GM12872 (cell line): Measurements from ENCODE around the gene ANXA2.

Source experiments
- CTCF ChIP-seq: IDR thresholded peaks from 3 replicates; pipeline ENCODE4 v1.5.1; 2011; ENCODE audit warnings: low read depth, mild to moderate bottlenecking, low read length, moderate library complexity; ENCODE audit not compliant: insufficient read depth

ANXA2 gene

GRCh38 chr15:60426870-60427508, 29.2 kb upstream of the ANXA2 start:
- no peak for TF ChIP-seq CTCF

DNA sequence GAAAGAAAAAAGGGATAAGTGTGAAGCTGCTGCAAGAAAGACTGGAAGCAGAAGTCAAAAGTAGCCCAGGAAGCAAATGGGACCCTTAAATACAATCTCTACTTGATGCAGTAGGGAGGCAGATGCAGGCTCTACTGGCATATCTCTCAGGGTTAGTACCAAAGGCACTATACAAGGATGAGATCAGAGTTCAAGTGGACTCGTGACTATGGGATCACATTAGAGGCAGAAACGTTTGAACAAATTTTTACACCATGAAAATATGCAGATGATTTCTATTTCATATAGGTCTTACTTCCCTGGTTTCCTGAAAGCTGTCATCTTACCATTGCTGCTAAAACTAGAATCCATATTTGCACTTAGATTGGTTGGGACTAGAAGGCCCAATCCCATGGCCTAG, 27.7 kb upstream of the ANXA2 start:
- TF ChIP-seq CTCF: no peak

- TF ChIP-seq CTCF: no peak
These were observed 26.2 kb upstream of the ANXA2 start for GRCh38 chr15:60424006-60424405.

DNA sequence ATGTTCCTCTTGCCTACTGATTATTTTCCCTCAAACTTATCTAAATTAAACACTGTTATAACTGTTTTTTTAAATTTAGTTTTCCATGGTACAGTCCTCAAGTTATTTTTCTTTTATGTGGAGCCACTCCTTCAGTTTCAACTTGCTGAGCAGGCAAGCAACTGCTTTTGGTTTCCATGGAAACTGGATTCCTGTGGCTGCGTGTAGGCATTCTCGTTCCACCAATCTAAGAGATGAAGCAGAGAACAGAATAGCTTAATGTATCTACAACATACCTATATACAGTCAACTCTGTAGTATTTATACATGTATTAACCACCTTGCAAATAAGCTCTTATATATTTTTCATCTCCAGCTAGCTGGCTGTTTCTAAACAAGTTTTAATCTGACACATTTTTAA, 25.8 kb upstream of the ANXA2 start:
- no peak for TF ChIP-seq CTCF

- TF ChIP-seq CTCF: no peak
These were observed 23.8 kb upstream of the ANXA2 start for GRCh38 chr15:60421544-60421943.

DNA sequence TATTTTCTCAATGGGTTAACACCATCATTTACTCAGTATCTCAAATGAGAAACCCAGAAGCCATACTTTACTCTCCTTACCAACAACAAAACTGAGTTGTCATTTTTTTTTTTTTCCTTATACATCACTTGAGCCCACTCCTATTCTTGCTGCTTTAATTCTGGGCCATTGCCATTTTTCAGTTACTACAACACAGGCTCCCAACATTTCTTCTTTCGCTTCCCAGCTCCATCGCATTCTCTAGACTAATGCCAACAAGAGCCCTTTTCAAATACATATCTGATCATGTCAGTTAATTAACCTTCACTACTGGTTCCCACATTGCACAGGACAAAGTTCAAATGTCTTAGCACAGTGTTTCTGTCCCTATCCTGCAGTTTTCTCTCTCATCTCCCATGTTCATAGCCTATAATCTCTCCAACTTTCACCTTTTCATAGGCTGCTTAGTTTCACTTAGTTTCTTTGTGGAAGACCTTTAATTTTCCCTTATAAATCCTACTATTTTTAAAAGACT, 22.5 kb upstream of the ANXA2 start:
- TF ChIP-seq CTCF: no peak

DNA sequence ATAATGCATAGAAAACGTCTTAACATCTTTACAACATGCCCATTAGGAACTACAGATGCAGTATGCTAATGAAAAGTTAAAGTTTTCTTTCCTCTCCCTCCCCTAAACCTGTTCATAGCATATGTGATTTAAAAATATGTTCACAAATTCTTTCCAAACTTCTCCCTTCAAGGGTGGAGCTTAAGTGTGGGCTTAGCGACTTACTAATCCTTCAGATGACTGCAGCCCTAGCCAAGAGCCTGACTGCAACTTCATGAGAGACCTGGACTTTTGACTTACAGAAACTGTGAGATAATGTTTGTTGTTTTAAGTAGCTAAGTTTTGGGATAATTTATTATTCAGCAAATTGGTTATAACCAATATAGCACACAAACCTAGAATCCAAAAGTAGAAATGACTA, 22.0 kb upstream of the ANXA2 start:
- TF ChIP-seq CTCF: no peak
